Measurements from ENCODE around the gene NTRK1.

- TF ChIP-seq CTCF (IDR thresholded peaks at IDR 0.05) = no peak
- TF ChIP-seq EZH2 (IDR thresholded peaks at IDR 0.05; ENCODE audit: borderline replicate concordance, insufficient read depth, low read depth, low read length, poor library complexity, severe bottlenecking) = no peak
Measured at GRCh38 chr1:156848461-156849150, 12.1 kb upstream of the NTRK1 start.

Measured in B cell (primary cell).